C4-2B (cell line): Measurements from ENCODE around the gene CHKB.

ENCODE experiments used
- CTCF ChIP-seq: fragments of 450-650 bp; conservative IDR thresholded peaks from 2 replicates; pipeline ENCODE4 v1.5.1; 2017; ENCODE audit warnings: mild to moderate bottlenecking
- ZFX ChIP-seq: fragments of 450-650 bp; IDR thresholded peaks from 2 replicates; pipeline ENCODE4 v1.6.1; 2017

- TF ChIP-seq CTCF (no peak), ZFX (no peak; the same call in 1 of the 2 replicates)
Measured at GRCh38 chr22:50530877-50531545, 51.6 kb downstream of the CHKB start.
